Inferior parietal cortex (tissue), 1 donor: Measurements from ENCODE around the gene ANAPC10.
"Not testable (repeated sequence)": the region's sequence is repeated elsewhere in the genome, so short reads cannot be mapped to it uniquely, and the experiment has no call there.

Experiments used
- DNase-seq: peaks from one replicate; pipeline ENCODE4 v3.0.0-alpha.2; 2016; ENCODE audit errors: extremely low spot score

The ANAPC10 gene

DNA sequence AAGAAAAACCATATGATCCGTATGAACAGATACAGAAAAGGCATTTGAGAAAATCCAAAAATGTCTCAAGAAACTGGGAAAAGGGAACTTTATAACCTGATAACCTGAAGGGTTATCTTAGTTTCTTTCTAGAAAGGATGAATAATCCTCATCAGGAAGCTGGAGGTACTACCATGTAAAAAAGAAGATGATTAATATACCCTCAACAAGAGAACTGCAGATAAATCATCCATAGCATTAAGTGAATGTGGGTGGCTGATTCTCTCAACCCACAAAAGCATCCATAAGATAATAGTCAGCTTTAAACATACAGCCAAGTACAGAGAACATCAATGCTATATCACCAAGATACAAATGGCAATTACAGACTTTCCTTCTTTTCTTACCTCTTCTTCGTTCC, 26.4 kb downstream of the ANAPC10 start:
- DNase-seq: no peak

DNA sequence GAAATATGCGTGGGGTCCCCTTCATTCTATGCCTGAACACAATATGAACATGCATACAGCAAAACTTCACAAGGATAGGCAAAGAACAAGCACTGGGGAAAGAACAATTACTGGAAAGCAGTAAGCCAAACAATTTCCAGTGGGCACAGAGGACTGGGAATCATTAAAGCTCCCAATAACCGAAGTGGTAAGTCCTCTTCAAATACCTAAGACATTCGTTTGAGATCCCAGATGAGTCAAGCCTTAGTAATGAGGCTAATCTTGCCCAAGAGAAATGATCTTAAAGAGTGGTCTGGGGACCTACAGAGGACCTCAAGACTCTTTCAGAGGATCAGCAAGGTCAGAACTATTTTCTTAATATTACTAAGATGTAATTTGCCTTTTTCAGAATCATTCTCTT, 28.6 kb downstream of the ANAPC10 start:
- DNase-seq: no peak

DNA sequence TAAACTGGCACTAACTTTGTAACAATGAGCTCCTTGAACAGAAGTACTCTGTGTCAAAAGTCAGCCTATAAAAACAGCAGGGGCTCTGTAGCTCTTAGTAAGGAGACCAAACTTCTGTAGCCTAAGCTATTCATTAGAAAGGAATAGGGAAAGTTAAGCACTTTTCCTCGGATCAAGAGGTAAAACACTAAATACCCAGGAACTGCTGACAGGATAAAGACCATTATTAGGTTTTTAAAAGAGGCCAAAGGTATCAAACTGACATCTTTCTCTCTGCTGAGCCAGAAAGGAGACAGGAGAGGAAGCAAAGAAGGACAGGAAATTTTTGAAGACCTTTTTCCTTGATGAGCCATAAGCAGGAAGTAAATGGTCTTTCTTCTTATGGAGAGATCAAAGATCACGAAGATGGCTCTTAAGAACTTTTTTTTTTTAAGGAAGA, 31.9 kb downstream of the ANAPC10 start:
- DNase-seq: no peak

DNA sequence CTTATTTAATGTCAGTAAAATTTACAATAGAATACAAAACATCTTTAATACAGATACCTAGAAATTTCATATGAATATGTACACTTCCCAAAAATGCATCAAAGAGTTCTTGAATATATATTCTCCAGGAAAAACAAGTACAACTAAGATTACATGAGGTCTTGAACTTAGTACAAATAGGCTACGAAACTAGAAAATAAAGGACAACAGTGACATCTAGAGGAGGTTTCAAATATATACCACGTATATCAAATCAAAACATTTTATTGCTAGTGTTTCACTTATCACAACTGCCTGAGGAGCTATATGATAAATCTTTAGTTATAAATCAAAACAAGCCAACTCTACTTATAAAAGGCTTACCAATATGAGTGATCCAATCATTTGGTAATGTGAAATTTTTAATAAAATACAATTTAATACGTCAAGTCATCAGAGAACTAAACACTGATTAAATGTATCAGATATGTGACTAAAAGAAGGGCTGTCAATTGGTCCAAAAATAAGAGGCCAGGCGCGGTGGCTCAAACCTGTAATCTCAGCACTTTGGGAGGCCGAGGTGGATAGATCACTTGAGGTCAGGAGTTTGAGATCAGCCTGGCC, 36.6 kb downstream of the ANAPC10 start:
- DNase-seq: peak; percentile 75

DNA sequence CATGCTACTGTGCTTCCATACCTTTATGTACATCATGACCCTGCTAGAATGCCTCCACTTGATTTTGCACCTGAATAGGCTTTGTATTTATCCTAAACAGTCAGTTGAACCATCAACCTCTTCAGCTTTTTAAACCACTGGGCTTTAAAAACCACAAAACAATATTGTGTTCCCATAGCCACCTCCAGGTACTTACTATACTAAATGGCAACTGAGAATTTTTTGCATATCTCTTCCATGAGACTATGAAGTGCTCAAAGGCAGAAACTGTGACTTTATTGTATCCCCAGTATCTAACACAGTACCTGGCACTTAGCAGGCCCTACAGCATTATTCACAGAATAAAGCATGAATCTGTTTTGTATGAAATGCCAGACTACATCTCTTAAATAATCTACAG, 39.7 kb downstream of the ANAPC10 start:
- DNase-seq: no peak

DNA sequence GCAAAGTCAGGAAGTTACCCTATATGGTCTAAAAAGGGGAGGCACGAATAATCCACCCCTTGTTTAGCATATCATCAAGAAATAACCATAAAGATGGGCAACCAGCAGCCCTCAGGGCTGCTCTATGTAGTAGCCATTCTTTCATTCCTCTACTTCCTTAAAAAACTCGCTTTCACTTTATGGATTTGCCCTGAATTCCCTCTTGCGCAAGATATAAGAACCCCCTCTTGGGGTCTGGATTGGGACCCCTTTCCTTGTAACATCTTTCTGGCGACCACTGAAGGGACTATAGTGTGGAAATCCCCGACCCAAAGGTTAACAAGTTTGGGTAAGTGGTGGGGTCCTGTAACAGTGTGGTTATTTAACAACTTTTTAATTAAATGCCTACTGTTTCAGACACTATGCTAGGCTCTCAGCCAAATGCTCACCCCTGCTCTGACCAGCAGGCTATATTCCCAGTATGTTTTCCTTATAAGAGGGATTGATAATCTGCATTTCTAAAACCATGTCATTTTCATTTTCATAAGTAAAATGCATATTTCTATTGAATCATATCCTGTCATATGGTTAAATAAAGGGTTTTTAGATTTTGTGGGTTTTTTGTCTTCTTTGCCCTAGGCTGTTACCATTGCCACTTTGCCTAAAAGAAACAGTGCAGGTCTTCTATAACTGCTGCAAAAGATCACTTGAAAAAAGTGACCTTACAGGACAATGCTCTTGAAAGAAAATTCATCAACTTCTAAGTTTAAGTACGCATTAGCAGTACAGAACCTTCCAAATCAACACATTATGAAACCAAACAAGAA, 41.5 kb downstream of the ANAPC10 start:
- no peak for DNase-seq

DNA sequence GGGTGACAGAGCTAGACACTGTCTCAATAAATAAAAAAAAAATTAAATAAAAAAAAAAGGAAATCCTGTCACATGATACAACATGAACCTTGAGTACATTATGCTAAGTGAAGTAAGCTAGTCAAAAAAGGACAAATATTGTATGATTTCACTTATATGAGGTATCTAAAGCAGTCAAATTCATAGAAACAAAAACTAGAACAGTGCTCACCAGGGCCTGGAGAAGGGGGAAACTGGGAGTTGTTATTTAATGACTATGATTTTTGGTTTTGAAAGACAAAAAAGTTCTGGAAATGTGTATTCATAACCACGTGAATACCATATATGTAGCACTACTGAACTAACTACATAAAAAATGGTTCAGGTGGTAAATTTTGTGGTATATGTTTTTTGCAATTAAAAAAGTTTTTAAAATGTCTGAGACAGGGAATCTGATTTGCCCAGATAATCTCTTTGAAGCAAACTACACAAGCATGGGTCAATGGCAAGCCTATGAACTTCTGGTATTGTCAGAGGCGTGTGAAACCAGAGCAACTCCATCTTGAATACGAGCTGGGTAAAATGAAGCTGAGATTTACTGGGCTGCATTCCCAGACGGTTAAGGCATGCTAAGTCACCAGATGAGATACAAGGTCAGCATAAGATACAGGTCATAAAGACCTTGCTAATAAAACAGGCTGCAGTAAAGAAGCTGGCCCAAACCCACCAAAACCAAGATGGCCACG, 42.3 kb downstream of the ANAPC10 start:
- no peak for DNase-seq

DNA sequence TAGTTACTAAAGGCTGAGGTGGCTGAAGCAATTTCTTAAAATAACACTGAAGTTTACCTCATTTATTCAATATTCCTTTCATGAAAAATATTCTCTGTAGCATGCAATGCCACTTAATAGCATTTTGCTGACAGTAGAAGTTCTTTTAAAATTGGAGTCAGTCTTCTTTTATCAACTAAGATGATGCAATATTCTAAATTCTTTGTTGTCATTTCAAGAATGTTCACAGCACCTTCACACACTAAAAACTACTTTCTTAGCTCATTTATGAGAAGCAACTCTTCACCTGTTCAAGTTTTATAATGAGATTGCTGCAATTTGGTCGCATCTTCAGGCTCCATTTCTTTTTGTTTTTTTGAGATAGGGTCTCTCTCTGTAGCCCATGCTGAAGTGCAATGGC, 48.8 kb downstream of the ANAPC10 start:
- DNase-seq: no peak

DNA sequence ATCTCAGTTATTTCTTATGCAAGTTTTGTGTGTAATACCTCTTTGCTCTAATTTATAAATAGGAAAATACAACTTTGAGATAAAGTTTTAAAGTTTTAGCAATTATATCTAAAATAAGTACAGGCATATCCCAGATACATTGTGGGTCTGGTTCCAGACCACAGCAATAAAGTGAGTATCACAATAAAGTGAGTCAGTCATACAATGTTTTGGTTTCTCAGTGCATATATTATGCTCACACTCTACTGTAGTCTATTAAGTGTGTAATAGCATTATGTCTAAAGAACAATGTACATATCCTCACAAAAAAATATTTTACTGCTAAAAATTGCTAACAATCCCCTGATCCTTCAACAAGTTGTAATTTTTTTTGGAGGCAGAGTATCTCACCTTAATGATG, 49.2 kb downstream of the ANAPC10 start:
- no peak for DNase-seq

DNA sequence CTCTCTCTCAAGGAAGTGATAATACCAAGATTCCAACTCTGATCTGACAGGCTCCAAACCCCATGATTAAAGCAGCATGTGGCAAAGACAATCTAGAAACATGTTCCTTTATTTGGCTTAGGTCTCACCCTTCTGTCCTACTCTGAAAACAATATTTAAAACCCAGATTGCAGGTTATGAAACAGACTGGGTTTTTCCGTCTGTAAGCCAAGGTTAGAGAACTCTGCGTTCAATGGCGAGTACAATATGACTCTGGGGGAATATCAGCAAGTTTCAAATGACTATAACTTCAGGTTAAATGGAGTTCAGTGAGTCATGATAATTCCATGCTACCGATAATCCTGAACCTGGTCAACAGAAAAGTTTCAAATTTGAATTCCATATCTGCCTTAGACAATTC, 50.8 kb downstream of the ANAPC10 start:
- DNase-seq: no peak

DNA sequence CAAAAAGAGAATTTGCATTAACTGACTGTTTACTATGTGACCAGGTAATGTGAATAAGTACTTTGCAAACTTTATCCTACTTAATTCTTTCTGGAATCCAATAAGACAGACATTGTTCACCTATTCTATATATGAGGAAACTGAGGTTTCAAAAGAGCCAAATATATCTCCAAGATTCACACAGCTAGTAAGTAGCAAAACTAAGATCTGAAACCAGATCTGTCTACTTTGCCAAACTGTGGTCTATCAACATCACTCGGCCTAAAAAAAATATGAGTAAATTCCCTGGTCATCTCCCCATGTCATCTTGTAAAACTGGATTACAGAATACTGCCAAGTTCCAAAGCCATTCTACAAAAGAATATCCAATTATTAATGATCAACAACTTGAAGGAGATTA, 52.8 kb downstream of the ANAPC10 start:
- no peak for DNase-seq

DNA sequence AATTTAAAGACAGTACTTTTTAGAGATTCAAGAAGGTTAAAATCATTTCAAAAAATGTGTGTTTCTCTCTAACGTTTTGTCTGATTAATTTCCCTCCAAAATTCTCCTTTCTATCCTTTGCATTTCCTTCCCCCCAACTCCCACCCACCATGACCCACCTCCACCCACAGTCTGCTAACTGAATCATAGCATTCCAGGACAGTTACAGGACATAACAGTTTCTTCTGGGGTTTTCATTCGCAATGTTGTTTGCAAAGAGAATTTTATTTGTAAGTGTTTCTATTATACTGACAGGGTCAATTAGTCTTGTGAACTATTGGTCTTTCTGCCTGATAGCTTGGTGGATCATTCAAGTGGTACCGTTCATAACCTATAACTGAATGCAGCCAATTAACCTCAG, 53.7 kb downstream of the ANAPC10 start:
- no peak for DNase-seq

DNA sequence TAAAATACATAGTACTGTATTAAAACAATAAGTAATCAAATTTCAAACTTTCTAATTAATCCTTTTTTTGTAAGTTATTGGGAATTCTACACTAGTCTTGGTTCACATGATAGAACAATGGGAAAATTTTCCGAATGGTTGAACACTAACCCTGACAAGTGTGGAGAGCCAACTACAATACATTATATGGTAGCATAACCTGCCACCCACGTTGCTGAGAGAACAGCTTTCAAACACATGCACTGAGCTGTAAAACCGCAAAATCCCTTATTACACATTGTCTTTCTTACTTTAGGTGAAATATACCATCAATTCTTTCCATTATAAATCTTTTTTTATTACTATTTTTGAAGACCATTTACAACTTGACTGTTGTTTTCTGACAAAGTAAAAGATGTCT, 54.7 kb downstream of the ANAPC10 start:
- DNase-seq: no peak

DNA sequence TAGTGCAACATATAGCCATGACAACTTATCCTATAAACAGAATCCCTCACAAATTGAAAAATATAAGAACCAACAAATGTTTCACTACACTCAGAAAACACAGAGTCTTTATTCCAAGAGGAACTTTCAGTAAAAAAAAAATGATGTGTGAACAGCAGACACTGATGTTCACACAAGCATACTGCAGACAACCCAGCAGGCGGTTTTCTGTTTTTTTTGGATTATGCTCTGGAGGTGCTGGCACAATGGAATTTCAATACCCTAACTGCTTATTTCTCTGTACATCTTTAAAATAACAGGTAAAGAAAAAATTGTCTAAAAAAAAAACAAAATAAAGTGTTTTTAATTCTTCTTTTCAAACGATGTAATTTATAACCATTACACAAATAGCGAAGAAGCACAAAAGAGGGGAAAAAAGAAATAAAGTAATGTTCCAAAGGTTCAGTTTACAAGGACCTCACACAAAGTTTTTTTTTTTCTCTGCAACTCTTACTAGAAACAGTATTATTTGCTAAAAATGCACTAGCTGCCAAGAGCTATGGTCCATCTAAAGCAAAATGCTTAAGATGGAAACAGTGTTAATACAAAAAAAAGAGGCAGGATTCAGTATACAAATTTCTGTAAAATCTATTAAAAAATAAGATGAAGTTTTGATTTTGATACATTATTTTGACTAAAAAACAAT, 55.3 kb downstream of the ANAPC10 start:
- DNase-seq: no peak

DNA sequence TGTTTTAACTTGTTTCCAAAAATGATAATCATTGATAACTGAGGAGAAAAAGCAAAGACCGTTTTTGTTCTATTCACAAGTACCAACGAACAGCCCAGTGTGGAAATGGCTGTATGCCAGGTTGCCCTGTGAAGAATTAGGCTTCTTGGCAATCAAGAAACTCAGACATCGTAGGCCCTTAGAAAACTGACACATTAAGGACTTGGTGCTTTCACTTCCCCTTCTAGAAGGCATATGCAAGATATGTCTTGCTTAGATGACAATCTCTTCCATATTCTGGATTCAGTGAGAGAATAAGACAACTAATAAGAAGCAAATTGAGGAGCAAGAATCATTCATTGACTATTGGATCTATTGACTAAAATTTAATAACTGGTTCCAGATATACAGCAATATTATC, 56.6 kb downstream of the ANAPC10 start:
- DNase-seq: peak; percentile 36

DNA sequence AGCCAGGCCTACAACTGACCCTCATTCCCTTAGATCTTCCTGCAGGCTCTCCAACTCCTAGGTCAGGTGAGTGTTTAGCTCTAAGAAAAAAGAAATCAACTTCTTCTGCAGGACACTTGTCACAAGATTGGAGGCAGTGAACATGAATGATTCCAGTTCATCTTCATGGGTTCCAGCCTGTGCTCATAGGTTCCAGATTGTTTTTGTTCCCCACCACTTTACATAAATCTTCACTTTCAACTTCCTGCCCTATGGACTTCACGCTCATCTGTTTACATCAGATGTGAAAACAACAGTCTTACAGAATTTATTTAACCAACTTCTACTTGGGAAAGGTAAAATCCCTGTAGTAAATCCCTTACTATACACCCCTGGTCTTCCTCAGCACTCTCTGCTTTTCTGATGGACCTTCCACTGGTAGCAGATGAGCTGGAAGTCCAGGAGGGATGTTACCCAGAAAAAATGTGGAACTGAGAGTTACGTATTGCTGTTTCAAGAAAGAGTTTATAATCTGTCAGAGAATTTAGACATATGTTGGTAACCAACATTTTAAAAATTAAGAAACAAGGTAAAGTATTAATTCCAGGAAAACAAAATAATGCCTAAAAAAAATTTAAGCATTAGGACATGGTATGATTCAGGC, 62.4 kb downstream of the ANAPC10 start:
- DNase-seq: no peak

DNA sequence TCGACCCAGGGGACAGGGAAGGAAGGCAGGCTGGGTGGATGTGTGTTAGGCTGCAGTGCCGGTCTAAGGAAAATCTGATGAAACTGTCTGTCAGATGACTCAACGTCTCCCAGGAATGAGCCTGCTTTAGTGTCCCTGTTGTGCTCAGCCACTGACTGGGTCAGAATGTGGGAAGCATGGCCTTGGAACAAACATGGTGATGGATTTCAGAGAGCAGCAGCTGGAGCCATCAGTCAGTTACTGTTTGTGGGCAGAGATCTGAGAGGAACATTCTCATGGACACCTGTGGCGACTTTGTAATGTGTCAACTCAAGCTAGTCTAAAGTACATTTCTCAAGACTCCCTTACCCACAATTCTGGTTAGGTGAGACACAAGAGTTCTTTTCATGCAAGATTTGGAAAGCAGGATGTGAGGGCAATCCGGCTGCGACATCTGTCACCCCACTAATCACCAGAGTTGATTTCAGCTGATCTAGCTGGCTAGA, 63.2 kb downstream of the ANAPC10 start:
- DNase-seq: no peak

DNA sequence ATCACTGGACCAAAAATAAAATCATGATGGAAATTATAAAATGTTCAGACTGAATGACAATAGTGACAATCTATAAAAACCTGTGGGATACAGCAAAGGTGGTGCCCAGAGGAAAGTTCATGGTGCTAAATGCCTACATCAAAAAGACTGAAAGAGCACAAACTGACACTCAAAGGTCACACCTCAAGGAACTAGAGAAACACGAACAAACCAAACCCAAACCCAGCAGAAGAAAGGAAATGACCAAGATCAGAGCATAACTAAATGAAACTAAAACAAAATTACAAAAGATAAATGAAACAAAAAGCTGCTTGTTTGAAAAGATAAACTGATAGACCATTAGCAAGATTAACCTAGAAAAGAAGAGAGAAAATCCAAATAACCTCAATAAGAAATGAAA, 78.7 kb downstream of the ANAPC10 start:
- DNase-seq: no peak

DNA sequence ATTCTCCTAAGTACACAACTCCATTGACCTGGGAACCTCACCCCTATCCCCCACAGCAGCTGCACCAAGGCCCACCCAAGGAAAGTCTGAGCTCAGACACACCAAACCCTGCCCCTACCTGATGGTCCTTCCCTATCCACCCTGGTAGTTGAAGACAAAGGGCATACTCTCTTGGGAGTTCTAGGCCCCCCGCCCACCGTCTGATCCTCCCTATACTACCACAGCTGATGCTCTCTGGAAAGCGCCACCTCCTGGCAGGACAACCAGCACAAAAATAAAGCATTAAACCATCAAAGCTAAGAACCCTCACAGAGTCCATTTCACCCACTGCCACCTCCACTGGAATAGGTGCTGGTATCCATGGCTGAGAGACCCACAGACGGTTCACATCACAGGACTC, 83.6 kb downstream of the ANAPC10 start:
- no peak for DNase-seq

DNA sequence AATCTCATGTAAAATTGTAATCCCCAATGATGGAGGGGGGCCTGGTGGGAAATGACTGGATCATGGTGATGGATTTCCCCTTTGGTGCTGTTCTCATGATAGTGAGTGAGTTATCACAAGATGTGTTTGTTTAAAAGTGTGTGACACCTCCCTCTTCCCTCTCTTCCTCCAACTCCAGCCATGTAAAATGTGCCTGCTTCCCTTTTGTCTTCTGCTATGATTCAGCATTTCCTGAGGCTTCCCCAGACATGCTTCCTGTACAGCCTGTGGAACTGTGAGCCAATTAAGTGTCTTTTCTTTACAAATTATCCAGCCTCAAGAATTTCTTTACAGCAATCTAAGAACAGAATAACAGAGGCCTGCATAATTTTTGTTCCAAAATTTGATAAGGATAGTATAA, 85.2 kb downstream of the ANAPC10 start:
- no peak for DNase-seq

DNA sequence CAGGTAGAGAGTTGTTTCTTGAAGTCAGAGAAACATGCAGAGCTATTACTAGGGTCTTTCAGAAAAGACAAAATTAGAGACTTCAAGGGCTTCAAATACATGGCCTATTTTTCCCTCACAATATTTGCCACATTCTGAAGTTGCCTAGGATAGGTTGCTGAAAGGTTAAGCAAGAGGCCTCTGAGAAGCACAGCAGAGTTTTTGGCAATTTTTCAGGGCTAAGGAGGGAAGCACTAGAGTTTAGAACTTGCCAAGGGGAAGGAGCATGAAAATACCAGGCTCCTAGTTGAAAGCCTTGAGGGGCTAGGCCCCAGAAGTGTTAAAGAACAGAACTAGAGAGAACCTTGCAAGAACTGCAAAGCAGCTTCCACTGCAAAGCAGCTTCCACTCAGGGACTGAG, 86.4 kb downstream of the ANAPC10 start:
- no peak for DNase-seq

DNA sequence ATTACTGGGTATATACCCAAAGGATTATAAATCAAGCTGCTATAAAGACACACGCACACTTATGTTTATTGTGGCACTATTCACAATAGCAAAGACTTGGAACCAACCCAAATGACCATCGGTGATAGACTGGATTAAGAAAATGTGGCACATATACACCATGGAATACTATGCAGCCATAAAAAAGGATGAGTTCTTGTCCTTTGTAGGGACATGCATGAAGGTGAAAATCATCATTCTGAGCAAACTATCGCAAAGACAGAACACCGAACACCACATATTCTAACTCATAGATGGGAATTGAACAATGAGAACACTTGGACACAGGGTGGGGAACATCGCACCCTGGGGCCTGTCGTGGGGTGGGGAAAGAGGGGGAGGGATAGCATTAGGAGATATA, 87.7 kb downstream of the ANAPC10 start:
- not testable (repeated sequence) for DNase-seq
